Measurements from ENCODE around the gene PPP1R14D.
A peak's percentile ranks its signal among the peaks of the same experiment; 100 is the strongest.

The PPP1R14D gene

GRCh38 chr15:40819048-40819447 lies 9.5 kb downstream of the PPP1R14D start:
- H3K27me3 Mint-ChIP-seq: no peaks in the 10 kb centered on the region
- H3K9me3 Mint-ChIP-seq: no peaks in the 10 kb centered on the region
- no peak for ATAC-seq (replicated peaks)
- no peak overlapping the region for H3K4me3 Mint-ChIP-seq
- peaks cover 13% of the 10 kb centered on the region in 2 donors for H3K36me3 Mint-ChIP-seq
- no peak for DNase-seq
- H3K4me1 Mint-ChIP-seq: peaks cover 0 to 3% of the 10 kb centered on the region in 2 donors
- no peak overlapping the region for H3K27ac Mint-ChIP-seq

- DNase-seq (no peak), ATAC-seq (replicated peaks) (no peak)
- H3K4me1 Mint-ChIP-seq: peaks cover 0 to 3% of the 10 kb centered on the region in 2 donors
- peaks cover 31 to 42% of the 10 kb centered on the region in 2 donors for H3K36me3 Mint-ChIP-seq
- no peak overlapping the region for H3K27ac Mint-ChIP-seq
- H3K9me3 Mint-ChIP-seq: no peaks in the 10 kb centered on the region
- H3K27me3 Mint-ChIP-seq: no peaks in the 10 kb centered on the region
- no peak overlapping the region for H3K4me3 Mint-ChIP-seq
Measured at GRCh38 chr15:40815042-40815698, 13.3 kb downstream of the PPP1R14D start.

GRCh38 chr15:40812721-40813425 lies 15.6 kb downstream of the PPP1R14D start:
- Mint-ChIP-seq H3K27ac (peak overlapping the region; percentile 37), H3K9me3 (no peaks in the 10 kb centered on the region), H3K27me3 (no peaks in the 10 kb centered on the region), H3K36me3 (peaks cover 34 to 46% of the 10 kb centered on the region in 2 donors), H3K4me3 (no peak overlapping the region), H3K4me1 (peaks cover 7 to 15% of the 10 kb centered on the region in 2 donors)
- ATAC-seq (replicated peaks): no peak
- DNase-seq: no peak

GRCh38 chr15:40808861-40809450 lies 19.6 kb downstream of the PPP1R14D start:
- peaks cover 21 to 32% of the 10 kb centered on the region in 2 donors for H3K36me3 Mint-ChIP-seq
- H3K4me3 Mint-ChIP-seq: no peak overlapping the region
- H3K27ac Mint-ChIP-seq: no peak overlapping the region
- no peak for ATAC-seq (replicated peaks)
- no peak for DNase-seq
- peaks cover 9 to 21% of the 10 kb centered on the region in 2 donors for H3K4me1 Mint-ChIP-seq
- H3K9me3 Mint-ChIP-seq: no peaks in the 10 kb centered on the region
- no peaks in the 10 kb centered on the region for H3K27me3 Mint-ChIP-seq

- Mint-ChIP-seq H3K4me1 (peaks cover 13 to 21% of the 10 kb centered on the region in 2 donors), H3K4me3 (peak overlapping the region; percentile 89 to 91), H3K9me3 (no peaks in the 10 kb centered on the region), H3K27me3 (no peaks in the 10 kb centered on the region), H3K36me3 (peaks cover 16 to 24% of the 10 kb centered on the region in 2 donors), H3K27ac (peak overlapping the region; percentile 98)
- DNase-seq (no peak), ATAC-seq (replicated peaks) (no peak)
Measured at GRCh38 chr15:40807888-40808461, 20.5 kb downstream of the PPP1R14D start.

GRCh38 chr15:40807028-40807887 lies 21.2 kb downstream of the PPP1R14D start, which contains the start of the genes DNAJC17 and ZFYVE19:
Gene DNAJC17, minus strand, starts transcription at chr15:40807473. Its CDS starts 27 bp downstream, at chr15:40807446.
Gene ZFYVE19, plus strand, starts transcription at chr15:40807089. Its CDS starts 501 bp downstream, at chr15:40807590.
- ATAC-seq (replicated peaks) (peak; percentile 96 to 97), DNase-seq (peak; percentile 96)
- Mint-ChIP-seq H3K27ac (peak within 1 kb of the TSS; percentile 98), H3K4me1 (peaks cover 13 to 21% of the 10 kb centered on the region in 2 donors), H3K9me3 (no peaks in the 10 kb centered on the region), H3K27me3 (no peaks in the 10 kb centered on the region), H3K4me3 (peak within 1 kb of the TSS; percentile 89 to 91), H3K36me3 (peaks cover 14 to 22% of the 10 kb centered on the region in 2 donors)

GRCh38 chr15:40806672-40807027 lies 21.9 kb downstream of the PPP1R14D start:
- peak overlapping the region; percentile 98 for H3K27ac Mint-ChIP-seq
- H3K9me3 Mint-ChIP-seq: no peaks in the 10 kb centered on the region
- peak overlapping the region; percentile 89 to 91 for H3K4me3 Mint-ChIP-seq
- no peaks in the 10 kb centered on the region for H3K27me3 Mint-ChIP-seq
- peaks cover 16 to 26% of the 10 kb centered on the region in 2 donors for H3K4me1 Mint-ChIP-seq
- peaks cover 18 to 22% of the 10 kb centered on the region in 2 donors for H3K36me3 Mint-ChIP-seq
- ATAC-seq (replicated peaks) (peak; percentile 2 to 3), DNase-seq (no peak)

- Mint-ChIP-seq H3K9me3 (no peaks in the 10 kb centered on the region), H3K4me1 (peaks cover 19 to 21% of the 10 kb centered on the region in 2 donors), H3K4me3 (no peak overlapping the region), H3K36me3 (peaks cover 8 to 22% of the 10 kb centered on the region in 2 donors), H3K27me3 (no peaks in the 10 kb centered on the region), H3K27ac (peak overlapping the region; percentile 0)
- ATAC-seq (replicated peaks): no peak
- DNase-seq: no peak
Measured at GRCh38 chr15:40803688-40804087, 24.8 kb downstream of the PPP1R14D start.

GRCh38 chr15:40803076-40803475 lies 25.4 kb downstream of the PPP1R14D start:
- Mint-ChIP-seq H3K27ac (no peak overlapping the region), H3K36me3 (peaks cover 13 to 28% of the 10 kb centered on the region in 2 donors), H3K27me3 (no peaks in the 10 kb centered on the region), H3K4me3 (no peak overlapping the region), H3K9me3 (no peaks in the 10 kb centered on the region), H3K4me1 (peaks cover 20 to 21% of the 10 kb centered on the region in 2 donors)
- DNase-seq (no peak), ATAC-seq (replicated peaks) (no peak)

GRCh38 chr15:40799523-40799922 lies 29.0 kb downstream of the PPP1R14D start:
- Mint-ChIP-seq H3K4me1 (peaks cover 18 to 27% of the 10 kb centered on the region in 2 donors), H3K27ac (no peak overlapping the region), H3K36me3 (peaks cover 17 to 35% of the 10 kb centered on the region in 2 donors), H3K4me3 (no peak overlapping the region), H3K27me3 (no peaks in the 10 kb centered on the region), H3K9me3 (no peaks in the 10 kb centered on the region)
- ATAC-seq (replicated peaks): no peak
- DNase-seq: no peak

- no peak for DNase-seq
- Mint-ChIP-seq H3K36me3 (peaks cover 17 to 33% of the 10 kb centered on the region in 2 donors), H3K4me1 (peaks cover 10 to 21% of the 10 kb centered on the region in 2 donors), H3K27ac (no peak overlapping the region), H3K4me3 (no peak overlapping the region), H3K27me3 (no peaks in the 10 kb centered on the region), H3K9me3 (no peaks in the 10 kb centered on the region)
- no peak for ATAC-seq (replicated peaks)
Measured at GRCh38 chr15:40796512-40796911, 32.0 kb downstream of the PPP1R14D start.

- DNase-seq (no peak), ATAC-seq (replicated peaks) (no peak)
- H3K4me3 Mint-ChIP-seq: no peak overlapping the region
- H3K27me3 Mint-ChIP-seq: no peaks in the 10 kb centered on the region
- H3K4me1 Mint-ChIP-seq: peaks cover 8 to 21% of the 10 kb centered on the region in 2 donors
- no peak overlapping the region for H3K27ac Mint-ChIP-seq
- peaks cover 14 to 30% of the 10 kb centered on the region in 2 donors for H3K36me3 Mint-ChIP-seq
- no peaks in the 10 kb centered on the region for H3K9me3 Mint-ChIP-seq
Measured at GRCh38 chr15:40796041-40796440, 32.5 kb downstream of the PPP1R14D start.

GRCh38 chr15:40793216-40793989 lies 35.1 kb downstream of the PPP1R14D start:
- no peak for DNase-seq
- H3K36me3 Mint-ChIP-seq: peaks cover 17 to 22% of the 10 kb centered on the region in 2 donors
- ATAC-seq (replicated peaks): no peak
- no peaks in the 10 kb centered on the region for H3K27me3 Mint-ChIP-seq
- H3K4me3 Mint-ChIP-seq: no peak overlapping the region
- peaks cover 13 to 26% of the 10 kb centered on the region in 2 donors for H3K4me1 Mint-ChIP-seq
- H3K27ac Mint-ChIP-seq: no peak overlapping the region
- no peaks in the 10 kb centered on the region for H3K9me3 Mint-ChIP-seq
